Stimulated activated effector memory CD8-positive, alpha-beta T cell treated with anti-CD3 and anti-CD28 coated beads, Interleukin-12 subunit alpha, Interleukin-12 subunit beta, amount 100 ng/mL, for 72 hours (primary cell): Measurements from ENCODE around the gene MRPL58.
A peak's percentile ranks its signal among the peaks of the same experiment; 100 is the strongest.
"Not testable (repeated sequence)": the region's sequence is repeated elsewhere in the genome, so short reads cannot be mapped to it uniquely, and the experiment has no call there.

ENCODE experiments used
- ATAC-seq: fragments of 150-1000 bp; cut with Tn5 transposase; 2 replicates; pipeline ENCODE4 v1.10.0; 2021
- DNase-seq, 2 donors: peaks; one replicate each; pipeline ENCODE4 v3.0.0; 2021 to 2022; ENCODE audit warnings: low spot score in 2 of 2
- H3K27ac Mint-ChIP-seq: one replicate; pipeline ENCODE4 v1.8.0; 2022; ENCODE audit warnings: mild to moderate bottlenecking, mixed read lengths
- H3K36me3 Mint-ChIP-seq: one replicate; pipeline ENCODE4 v1.8.0; 2022; ENCODE audit warnings: mild to moderate bottlenecking, mixed read lengths
- H3K4me1 Mint-ChIP-seq: one replicate; pipeline ENCODE4 v1.8.0; 2022; ENCODE audit warnings: mixed read lengths
- H3K4me3 Mint-ChIP-seq: one replicate; pipeline ENCODE4 v1.8.0; 2022; ENCODE audit warnings: mild to moderate bottlenecking, mixed read lengths
- H3K9me3 Mint-ChIP-seq: one replicate; pipeline ENCODE4 v1.8.0; 2022; ENCODE audit warnings: mixed read lengths

MRPL58 gene

GRCh38 chr17:75012346-75013091, at the start of gene MRPL58:
MRPL58 (plus strand) TSS chr17:75012670; CDS start chr17:75012687, 17 bp downstream.
- peaks cover 19% of the 10 kb centered on the region for H3K4me1 Mint-ChIP-seq
- no peaks in the 10 kb centered on the region for H3K9me3 Mint-ChIP-seq
- H3K27ac Mint-ChIP-seq, result peak within 1 kb of the TSS; percentile 93
- peak; percentile 72 to 92 for DNase-seq
- ATAC-seq, result peak; percentile 97
- peak within 1 kb of the TSS; percentile 91 for H3K4me3 Mint-ChIP-seq
- peaks cover 21% of the 10 kb centered on the region for H3K36me3 Mint-ChIP-seq

- no peak overlapping the region for H3K4me3 Mint-ChIP-seq
- no peak overlapping the region for H3K27ac Mint-ChIP-seq
- DNase-seq, result no peak
- H3K9me3 Mint-ChIP-seq, result no peaks in the 10 kb centered on the region
- H3K4me1 Mint-ChIP-seq, result peaks cover 5% of the 10 kb centered on the region
- no peak for ATAC-seq
- H3K36me3 Mint-ChIP-seq, result no peaks in the 10 kb centered on the region
These were observed 48.8 kb upstream of the MRPL58 start for GRCh38 chr17:74963656-74964055.

- Mint-ChIP-seq H3K4me3 (no peak overlapping the region), H3K27ac (no peak overlapping the region), H3K9me3 (no peaks in the 10 kb centered on the region), H3K36me3 (no peaks in the 10 kb centered on the region), H3K4me1 (peaks cover 5% of the 10 kb centered on the region)
- ATAC-seq (no peak), DNase-seq (no peak)
These were observed 48.2 kb upstream of the MRPL58 start for GRCh38 chr17:74964246-74964761.

GRCh38 chr17:74964988-74965622, 47.4 kb upstream of the MRPL58 start:
- ATAC-seq (no peak), DNase-seq (no peak)
- H3K36me3 Mint-ChIP-seq, result no peaks in the 10 kb centered on the region
- peak overlapping the region; percentile 27 for H3K27ac Mint-ChIP-seq
- peaks cover 5% of the 10 kb centered on the region for H3K4me1 Mint-ChIP-seq
- no peaks in the 10 kb centered on the region for H3K9me3 Mint-ChIP-seq
- no peak overlapping the region for H3K4me3 Mint-ChIP-seq

- peaks cover 6% of the 10 kb centered on the region for H3K36me3 Mint-ChIP-seq
- ATAC-seq (no peak), DNase-seq (no peak)
- no peaks in the 10 kb centered on the region for H3K9me3 Mint-ChIP-seq
- peaks cover 13% of the 10 kb centered on the region for H3K4me1 Mint-ChIP-seq
- H3K27ac Mint-ChIP-seq, result no peak overlapping the region
- no peak overlapping the region for H3K4me3 Mint-ChIP-seq
These were observed 44.1 kb upstream of the MRPL58 start for GRCh38 chr17:74968361-74968780.

- not testable (repeated sequence) for DNase-seq, H3K4me3 Mint-ChIP-seq, ATAC-seq, H3K9me3 Mint-ChIP-seq, H3K36me3 Mint-ChIP-seq, H3K27ac Mint-ChIP-seq
- H3K4me1 Mint-ChIP-seq, result peaks cover 13% of the 10 kb centered on the region
These were observed 43.0 kb upstream of the MRPL58 start for GRCh38 chr17:74969501-74969900.

- H3K4me3 Mint-ChIP-seq, result no peak overlapping the region
These were observed 42.1 kb upstream of the MRPL58 start for GRCh38 chr17:74970395-74970794.

GRCh38 chr17:74971069-74971841, 41.2 kb upstream of the MRPL58 start:
- Mint-ChIP-seq H3K4me3 (peak overlapping the region; percentile 89), H3K27ac (no peak overlapping the region), H3K4me1 (peaks cover 13% of the 10 kb centered on the region), H3K36me3 (peaks cover 6% of the 10 kb centered on the region), H3K9me3 (no peaks in the 10 kb centered on the region)
- ATAC-seq, result no peak
- DNase-seq, result no peak

More at GRCh38 chr17:74970395-74970794, 42.1 kb upstream of the MRPL58 start:
- Mint-ChIP-seq H3K4me1 (peaks cover 13% of the 10 kb centered on the region), H3K36me3 (peaks cover 6% of the 10 kb centered on the region), H3K9me3 (no peaks in the 10 kb centered on the region), H3K27ac (no peak overlapping the region)
- no peak for DNase-seq
- ATAC-seq, result no peak

- peaks cover 13% of the 10 kb centered on the region for H3K4me1 Mint-ChIP-seq
- no peaks in the 10 kb centered on the region for H3K9me3 Mint-ChIP-seq
- peaks cover 6% of the 10 kb centered on the region for H3K36me3 Mint-ChIP-seq
- no peak overlapping the region for H3K27ac Mint-ChIP-seq
- ATAC-seq (no peak), DNase-seq (no peak)
- peak overlapping the region; percentile 89 for H3K4me3 Mint-ChIP-seq
These were observed 40.7 kb upstream of the MRPL58 start for GRCh38 chr17:74971842-74972106.

- Mint-ChIP-seq H3K27ac (no peak within 1 kb of the TSS), H3K9me3 (no peaks in the 10 kb centered on the region), H3K36me3 (peaks cover 6% of the 10 kb centered on the region), H3K4me1 (peaks cover 13% of the 10 kb centered on the region), H3K4me3 (peak within 1 kb of the TSS; percentile 89)
- DNase-seq, result peak; percentile 59 to 76
- peak; percentile 84 for ATAC-seq
These were observed 40.1 kb upstream of the MRPL58 start, which contains the start of gene HID1 for GRCh38 chr17:74972107-74972972. HID1 (minus strand) TSS chr17:74972759; CDS start chr17:74972656, 103 bp downstream.

- DNase-seq (no peak), ATAC-seq (no peak)
- no peak overlapping the region for H3K27ac Mint-ChIP-seq
- H3K36me3 Mint-ChIP-seq, result peaks cover 6% of the 10 kb centered on the region
- no peaks in the 10 kb centered on the region for H3K9me3 Mint-ChIP-seq
- H3K4me1 Mint-ChIP-seq, result peaks cover 13% of the 10 kb centered on the region
- peak overlapping the region; percentile 89 for H3K4me3 Mint-ChIP-seq
These were observed 39.5 kb upstream of the MRPL58 start for GRCh38 chr17:74972973-74973328.

GRCh38 chr17:74975943-74976342, 36.5 kb upstream of the MRPL58 start:
- peaks cover 6% of the 10 kb centered on the region for H3K36me3 Mint-ChIP-seq
- peaks cover 21% of the 10 kb centered on the region for H3K4me1 Mint-ChIP-seq
- no peak overlapping the region for H3K4me3 Mint-ChIP-seq
- no peaks in the 10 kb centered on the region for H3K9me3 Mint-ChIP-seq
- DNase-seq, result no peak
- no peak overlapping the region for H3K27ac Mint-ChIP-seq
- no peak for ATAC-seq

- Mint-ChIP-seq H3K36me3 (peaks cover 9% of the 10 kb centered on the region), H3K27ac (no peak overlapping the region), H3K9me3 (no peaks in the 10 kb centered on the region), H3K4me1 (peaks cover 24% of the 10 kb centered on the region), H3K4me3 (no peak overlapping the region)
- ATAC-seq (no peak), DNase-seq (no peak)
These were observed 34.7 kb upstream of the MRPL58 start for GRCh38 chr17:74977802-74978201.

- ATAC-seq, result no peak
- Mint-ChIP-seq H3K4me1 (peaks cover 20% of the 10 kb centered on the region), H3K4me3 (no peak overlapping the region)
These were observed 34.2 kb upstream of the MRPL58 start for GRCh38 chr17:74978240-74978639.

More at GRCh38 chr17:74978240-74978639, 34.2 kb upstream of the MRPL58 start:
- Mint-ChIP-seq H3K27ac (no peak overlapping the region), H3K36me3 (peaks cover 5% of the 10 kb centered on the region), H3K9me3 (no peaks in the 10 kb centered on the region)
- no peak for DNase-seq
